ENCODE data around the gene SLC25A47.
"Not testable (repeated sequence)": the region's sequence is repeated elsewhere in the genome, so short reads cannot be mapped to it uniquely, and the experiment has no call there.

SLC25A47 gene

DNA sequence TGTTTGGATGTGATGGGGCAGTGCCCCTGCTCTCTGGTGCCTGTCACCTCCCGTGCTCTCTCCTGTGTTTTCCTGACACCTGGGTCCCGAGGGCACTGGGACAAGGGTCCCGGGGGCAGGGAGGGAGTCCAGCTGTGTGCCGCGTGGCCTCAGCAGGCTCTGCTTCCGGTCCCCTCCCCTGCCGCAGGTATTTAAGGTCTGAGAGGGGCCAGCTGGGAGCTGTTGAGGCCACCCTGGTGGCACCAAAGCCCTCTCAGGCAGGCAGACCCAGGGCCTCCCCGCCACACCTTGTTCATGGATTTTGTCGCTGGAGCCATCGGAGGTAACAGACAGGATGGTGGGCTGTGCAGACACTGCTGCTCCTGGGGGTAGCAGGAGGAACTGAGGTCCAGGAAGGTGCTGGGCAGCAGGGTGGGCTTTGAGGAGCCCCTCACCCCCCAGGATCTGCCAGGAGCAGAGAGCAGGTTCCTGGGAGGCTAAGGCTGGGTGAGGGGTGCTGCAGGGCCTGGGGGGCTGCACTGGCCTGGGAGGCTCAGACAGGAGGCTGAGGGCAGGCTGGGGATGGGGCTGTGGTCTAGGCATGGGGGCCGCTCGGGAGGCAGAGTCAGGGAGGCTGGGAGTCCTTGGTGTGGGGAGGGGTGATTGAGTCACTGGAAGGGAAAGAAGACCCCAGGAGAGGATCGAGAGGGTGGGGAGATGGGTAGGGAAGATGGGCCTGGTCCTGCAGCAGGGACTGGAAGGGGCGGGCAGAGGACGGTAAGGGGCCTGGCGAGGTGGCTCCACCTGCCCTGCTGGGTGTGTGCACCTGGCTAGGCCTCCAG lies at the start of gene SLC25A47:
TSS of gene SLC25A47 (plus strand) at position 219 of the 821 bp plus-strand sequence. CDS start at position 295, 76 bp downstream.
- no peak for DNase-seq (ENCODE audit: low read depth in 3 of 3)

GRCh38 chr14:100274250-100274649 lies 48.9 kb upstream of the SLC25A47 start:
- no peak for DNase-seq (ENCODE audit: low read depth in 3 of 3)

- no peak for DNase-seq (ENCODE audit: low read depth in 3 of 3)
Measured at GRCh38 chr14:100275214-100275613, 47.9 kb upstream of the SLC25A47 start.

DNA sequence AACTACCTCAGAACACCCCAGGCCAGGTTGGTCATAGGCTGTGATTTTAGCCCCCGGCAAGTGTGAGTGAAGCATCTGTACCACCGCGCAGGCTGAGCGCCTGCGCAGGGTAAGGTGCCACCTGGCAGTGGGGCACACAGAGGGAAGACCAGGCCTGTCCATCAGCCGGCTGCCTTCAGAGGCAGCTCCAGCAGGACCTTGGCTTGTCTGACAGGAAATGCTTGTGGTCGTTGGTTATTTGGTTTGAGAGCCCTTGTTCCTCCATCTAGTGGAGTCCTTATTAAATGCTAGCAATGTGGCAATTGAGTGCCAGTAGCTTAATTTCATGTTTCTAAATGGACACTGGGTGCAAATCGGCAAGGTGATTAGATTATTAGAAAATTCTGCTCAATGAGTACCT lies 44.4 kb upstream of the SLC25A47 start:
- no peak for DNase-seq (ENCODE audit: low read depth in 3 of 3)

GRCh38 chr14:100279133-100279532 lies 44.0 kb upstream of the SLC25A47 start:
- DNase-seq (ENCODE audit: low read depth in 3 of 3): no peak

DNA sequence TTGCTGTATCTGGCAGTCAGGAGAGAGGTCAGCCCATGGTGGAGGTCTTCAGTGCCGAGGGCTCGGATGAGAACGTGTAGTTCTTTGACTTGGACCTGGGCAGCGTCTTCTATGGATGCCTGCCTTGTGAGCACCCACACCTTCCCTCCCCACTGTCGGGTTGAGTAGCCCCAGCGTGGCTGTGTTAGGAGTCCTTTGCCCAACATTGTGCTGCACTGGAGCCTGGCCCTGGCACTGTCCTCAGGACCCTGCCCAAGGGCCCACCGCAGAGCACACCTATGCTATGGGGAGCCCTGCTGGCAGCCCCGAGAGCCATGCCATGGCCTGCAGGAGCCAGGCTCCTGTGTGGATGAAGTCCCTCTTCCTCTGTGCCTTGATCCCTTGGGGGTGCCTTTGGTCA lies 43.6 kb upstream of the SLC25A47 start:
- no peak for DNase-seq (ENCODE audit: low read depth in 3 of 3)

- no peak for DNase-seq (ENCODE audit: low read depth in 3 of 3)
Measured at GRCh38 chr14:100281286-100282082, 41.7 kb upstream of the SLC25A47 start.

GRCh38 chr14:100282083-100282350 lies 41.1 kb upstream of the SLC25A47 start:
- no peak for DNase-seq (ENCODE audit: low read depth in 3 of 3)

DNA sequence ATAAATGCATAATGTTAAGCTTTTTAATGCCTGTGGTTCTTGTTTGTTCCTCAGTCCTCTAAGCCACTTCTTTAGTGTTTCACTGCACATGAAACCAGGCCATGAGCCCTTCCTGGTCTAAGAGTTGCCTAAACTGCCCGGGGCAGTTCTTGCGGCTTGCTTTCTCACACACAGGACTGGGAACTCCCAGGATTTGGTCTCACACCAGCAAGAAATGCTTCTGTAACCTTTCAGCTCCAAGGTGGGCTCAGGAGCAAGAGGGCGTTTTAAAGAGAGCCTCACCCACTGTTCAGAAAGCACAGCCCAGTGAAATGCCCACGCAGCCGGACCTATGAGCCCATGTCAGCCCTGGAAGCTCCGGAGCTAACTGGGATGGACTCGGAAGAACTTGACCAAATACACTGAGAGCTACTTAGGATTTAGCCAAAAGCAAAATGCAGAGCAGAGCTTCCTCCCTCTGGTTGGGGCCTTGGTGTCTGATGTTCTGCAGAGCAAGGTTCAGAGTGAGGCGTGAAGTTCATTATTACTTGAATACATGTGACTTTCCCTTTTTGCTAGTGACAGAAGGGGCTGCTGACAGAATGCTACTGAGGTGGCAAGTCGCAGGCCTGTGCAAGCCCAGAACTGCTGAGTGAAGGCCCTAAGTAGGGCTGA lies 40.2 kb upstream of the SLC25A47 start:
- DNase-seq (ENCODE audit: low read depth in 3 of 3): no peak

- DNase-seq (ENCODE audit: low read depth in 3 of 3): not testable (repeated sequence)
Measured at GRCh38 chr14:100283436-100283835, 39.7 kb upstream of the SLC25A47 start.

GRCh38 chr14:100283984-100284881 lies 38.9 kb upstream of the SLC25A47 start:
- no peak for DNase-seq (ENCODE audit: low read depth in 3 of 3)

DNA sequence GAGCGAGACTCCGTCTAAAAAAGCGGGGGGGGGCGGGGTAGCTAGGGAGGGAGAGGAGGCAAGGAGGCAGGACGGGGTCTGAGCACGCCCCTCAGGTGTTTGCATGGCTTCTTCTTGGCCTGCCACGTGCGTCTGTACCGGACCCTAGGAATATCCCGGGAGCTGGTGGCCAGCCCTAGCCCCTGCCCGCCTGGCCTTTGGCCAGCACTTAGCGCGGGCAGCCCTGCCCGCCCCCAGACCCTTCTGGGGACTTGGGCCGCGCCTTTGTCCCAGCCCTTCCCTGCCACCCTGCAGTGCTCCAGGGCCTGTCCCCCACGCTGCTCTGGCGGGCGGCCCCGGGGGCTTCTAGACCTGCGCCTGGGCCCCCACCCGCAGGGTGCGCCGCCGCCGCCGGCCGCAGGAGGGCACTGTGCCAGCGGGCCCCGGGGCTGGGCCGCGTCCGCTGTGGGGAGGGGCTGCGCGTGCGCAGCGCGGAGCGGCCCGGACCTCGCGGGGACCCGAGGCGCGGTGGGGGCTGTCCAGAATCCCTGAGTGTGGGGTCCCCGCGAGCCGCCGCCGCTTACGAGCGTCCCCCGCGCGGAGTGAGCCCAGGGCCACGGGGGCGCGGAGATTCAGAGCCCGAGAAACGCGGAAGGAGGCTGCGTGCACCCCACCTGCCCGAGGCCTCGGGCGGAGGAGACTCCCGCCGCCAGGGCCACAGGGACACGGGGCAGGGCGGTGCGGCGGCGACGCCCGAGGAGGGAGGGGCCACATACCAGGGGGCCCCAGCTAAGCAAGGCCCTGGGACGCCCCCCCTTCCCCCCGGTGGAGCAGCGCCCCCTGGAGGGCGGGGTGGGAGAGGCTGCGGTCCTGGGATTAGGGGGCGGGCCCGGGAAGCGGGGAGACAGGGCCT lies 37.9 kb upstream of the SLC25A47 start:
- DNase-seq (ENCODE audit: low read depth in 3 of 3): peak; percentile 57 to 69 (median 58)

DNA sequence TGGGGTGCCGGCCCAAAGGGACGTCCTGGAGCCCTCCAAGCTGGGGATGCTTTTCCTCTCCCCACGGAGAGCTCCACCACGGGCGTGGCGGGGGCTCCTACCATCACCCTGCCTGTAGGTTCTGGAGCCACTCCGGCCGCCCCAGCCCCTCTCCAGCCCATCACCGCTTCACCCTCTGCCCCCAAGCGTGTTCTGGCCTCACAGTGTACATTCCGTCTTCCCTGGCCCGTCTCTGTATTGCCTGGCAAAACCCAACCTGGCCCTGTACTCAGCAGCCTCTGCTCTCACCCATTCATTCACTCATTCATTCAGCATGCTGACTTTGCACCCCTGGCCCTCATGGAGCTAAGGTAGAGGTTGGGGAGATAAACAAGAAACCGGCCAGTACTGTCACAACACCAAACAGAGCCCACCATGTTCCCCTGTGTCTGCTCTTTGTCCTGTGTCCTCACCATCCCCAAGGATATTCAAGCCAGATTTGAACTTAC lies 37.2 kb upstream of the SLC25A47 start:
- no peak for DNase-seq (ENCODE audit: low read depth in 3 of 3)

DNA sequence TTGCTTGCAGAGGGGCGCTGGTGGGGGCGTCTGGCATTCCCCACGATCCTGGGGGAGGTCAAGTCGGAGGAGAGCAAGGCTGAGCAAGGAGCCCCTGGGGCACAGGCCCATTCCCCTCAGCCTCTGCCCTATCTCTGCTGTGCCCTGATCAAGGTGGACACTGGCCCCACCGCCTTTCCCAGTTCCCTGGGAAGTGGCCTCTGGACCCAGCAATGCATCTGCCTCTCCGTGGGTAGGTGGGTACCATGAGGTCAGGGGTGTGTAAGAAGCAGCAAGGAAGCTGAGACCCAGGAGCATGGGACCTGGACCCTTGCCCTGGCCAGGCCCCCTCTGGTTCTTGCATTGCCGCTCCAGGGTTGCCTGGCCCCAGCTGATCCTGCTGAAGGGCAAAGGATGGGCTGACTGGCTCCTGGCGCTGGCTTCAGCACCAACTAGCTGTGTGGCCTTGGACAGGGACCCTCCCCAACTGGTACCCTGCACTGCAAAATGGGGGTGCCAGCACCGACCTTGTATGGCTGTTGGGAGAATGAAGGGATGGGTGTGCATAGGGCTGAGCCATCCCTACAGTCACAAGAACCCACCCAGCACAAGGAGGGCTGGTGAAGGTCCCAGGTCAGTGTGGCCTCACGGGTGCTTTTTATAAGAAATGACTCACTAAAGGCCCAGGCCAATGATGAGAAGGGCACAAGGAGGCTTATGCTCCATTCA lies 36.5 kb upstream of the SLC25A47 start:
- DNase-seq (ENCODE audit: low read depth in 3 of 3): no peak

DNA sequence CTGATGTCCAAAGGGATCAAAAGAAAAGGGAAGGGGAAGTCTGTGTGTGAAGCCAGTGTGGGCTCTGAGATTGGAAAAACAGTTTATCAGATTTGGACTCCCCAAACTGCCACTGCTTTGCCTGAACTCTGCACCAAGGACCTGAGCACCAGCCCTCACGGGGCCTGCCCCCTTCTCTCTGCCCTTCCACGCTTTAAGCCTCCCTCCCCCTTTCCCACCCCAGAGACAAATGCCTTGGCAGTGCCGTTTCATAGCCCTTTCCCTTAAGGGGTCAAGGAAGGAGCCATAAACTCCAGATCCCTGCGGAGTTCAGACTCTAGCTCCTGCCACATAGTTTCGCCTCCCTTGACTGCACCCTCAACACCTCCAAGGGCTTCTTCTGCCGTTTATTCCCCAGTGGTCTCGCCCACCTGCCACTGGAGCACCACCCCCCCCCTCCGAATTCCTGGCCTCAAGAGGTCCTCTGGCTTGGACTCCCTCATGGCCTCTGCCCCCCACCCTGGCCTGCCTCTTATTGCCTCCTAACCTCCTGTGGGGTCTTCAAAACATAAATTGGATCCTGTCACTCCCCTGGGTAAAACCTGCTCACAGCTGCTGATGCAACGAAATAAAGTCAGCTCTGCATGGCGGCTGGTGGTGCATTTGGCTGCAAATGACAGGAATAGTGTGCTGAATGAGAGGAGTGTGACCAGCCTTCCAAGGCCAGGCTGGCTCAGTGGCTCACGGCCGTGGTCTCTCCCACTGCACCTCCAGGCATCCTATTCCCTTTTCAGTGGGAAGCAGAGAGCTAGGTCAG lies 35.7 kb upstream of the SLC25A47 start:
- no peak for DNase-seq (ENCODE audit: low read depth in 3 of 3)

GRCh38 chr14:100287998-100288295 lies 35.2 kb upstream of the SLC25A47 start:
- not testable (repeated sequence) for DNase-seq (ENCODE audit: low read depth in 3 of 3)

GRCh38 chr14:100288382-100289185 lies 34.6 kb upstream of the SLC25A47 start:
- DNase-seq (ENCODE audit: low read depth in 3 of 3): no peak

DNA sequence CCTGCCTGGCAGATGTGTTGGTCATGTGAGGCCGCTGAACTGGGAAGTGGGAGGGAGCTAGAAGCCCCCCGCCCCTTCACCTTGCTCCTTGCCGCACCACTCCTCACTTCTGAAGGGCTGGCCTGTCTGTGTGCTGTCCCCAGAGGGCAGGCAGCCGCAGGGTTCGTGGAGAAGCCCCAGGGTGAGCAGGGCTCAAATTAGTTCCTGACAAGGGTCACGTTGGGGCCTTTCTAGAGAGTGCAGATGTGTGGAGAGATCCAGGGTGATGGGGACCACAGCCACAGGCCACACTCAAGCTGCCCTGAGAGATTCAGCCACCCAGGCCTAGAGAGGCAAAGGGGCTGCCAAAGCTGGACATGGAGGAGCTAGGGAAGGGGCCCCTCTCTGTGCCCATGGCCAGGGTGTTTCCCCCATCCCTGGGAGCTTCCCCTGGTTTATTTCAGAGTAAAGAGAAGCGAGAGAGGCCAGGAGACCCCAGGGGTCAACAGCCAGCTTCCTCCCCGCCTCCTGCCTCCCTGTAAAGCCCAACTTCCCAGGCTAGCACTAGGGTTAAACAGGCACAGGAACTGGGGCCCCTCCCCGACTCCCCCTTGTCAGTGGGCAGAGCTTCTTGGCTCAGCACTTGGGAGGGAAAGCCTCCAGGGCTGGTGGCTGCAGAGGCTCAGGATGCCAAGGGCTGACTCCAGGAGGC lies 33.1 kb upstream of the SLC25A47 start:
- DNase-seq (ENCODE audit: low read depth in 3 of 3): no peak
